DLD1 (cell line): ENCODE data around the gene SLC5A3.

Experiments
- in situ Hi-C: cut with HindIII; loops from 2 replicates; pipeline ENCODE4 v1.10.0; 2017; ENCODE audit warnings: low sequenced_read_pairs

Gene SLC5A3

GRCh38 chr21:34065027-34065426 lies 8.4 kb upstream of the SLC5A3 start:
- in situ Hi-C loops = no loop called here

DNA sequence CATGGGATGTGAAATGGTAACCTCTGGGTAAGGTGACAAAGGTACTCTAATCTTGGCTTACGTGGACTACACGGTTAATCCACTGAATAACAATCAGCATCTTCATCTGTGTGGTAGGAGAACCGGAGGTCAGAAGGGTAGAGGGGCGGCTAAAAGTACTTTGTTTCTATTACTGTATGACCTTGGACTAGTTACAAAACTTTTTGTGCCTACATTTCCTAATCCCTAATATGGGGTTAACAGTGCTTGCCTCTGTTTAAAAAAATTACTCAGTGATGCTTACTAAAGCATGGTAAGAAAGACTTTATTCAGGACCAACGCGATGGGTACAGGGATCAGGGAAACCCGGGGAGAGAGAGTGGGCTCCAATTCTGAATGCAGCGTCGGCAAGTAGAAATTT lies 1.7 kb upstream of the SLC5A3 start:
- in situ Hi-C loops = no loop called here

GRCh38 chr21:34072145-34073031 lies 990 bp upstream of the SLC5A3 start:
- in situ Hi-C loops = no loop called here

DNA sequence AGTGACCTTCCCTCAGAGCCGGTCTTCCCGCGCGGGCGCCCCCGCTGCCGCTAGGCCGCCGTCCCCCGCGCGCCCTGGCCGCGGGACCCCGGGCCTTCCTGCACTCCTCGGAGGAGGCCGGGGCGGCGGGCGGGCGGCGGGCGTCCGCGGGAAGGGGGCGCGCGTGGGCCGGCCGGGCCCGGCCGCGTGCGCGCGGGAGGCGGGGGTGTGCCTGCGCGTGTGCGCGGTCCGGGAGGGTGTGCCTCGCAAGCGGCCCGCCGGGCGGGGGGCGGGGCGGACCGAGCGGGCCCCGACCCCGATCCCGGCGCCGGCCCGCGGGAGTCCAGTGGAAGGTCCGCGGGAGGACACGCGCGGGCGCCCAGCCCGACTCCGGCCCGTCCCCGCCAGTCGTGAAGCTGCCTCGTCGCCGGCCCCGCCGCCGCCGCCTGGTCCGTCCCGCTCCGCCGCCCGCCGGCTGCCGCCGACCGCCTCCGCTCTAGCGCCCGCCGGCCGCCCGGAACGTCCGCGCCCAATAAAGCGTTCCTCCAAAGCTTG lies 438 bp downstream of the SLC5A3 start:
- in situ Hi-C loops = no loop called here

DNA sequence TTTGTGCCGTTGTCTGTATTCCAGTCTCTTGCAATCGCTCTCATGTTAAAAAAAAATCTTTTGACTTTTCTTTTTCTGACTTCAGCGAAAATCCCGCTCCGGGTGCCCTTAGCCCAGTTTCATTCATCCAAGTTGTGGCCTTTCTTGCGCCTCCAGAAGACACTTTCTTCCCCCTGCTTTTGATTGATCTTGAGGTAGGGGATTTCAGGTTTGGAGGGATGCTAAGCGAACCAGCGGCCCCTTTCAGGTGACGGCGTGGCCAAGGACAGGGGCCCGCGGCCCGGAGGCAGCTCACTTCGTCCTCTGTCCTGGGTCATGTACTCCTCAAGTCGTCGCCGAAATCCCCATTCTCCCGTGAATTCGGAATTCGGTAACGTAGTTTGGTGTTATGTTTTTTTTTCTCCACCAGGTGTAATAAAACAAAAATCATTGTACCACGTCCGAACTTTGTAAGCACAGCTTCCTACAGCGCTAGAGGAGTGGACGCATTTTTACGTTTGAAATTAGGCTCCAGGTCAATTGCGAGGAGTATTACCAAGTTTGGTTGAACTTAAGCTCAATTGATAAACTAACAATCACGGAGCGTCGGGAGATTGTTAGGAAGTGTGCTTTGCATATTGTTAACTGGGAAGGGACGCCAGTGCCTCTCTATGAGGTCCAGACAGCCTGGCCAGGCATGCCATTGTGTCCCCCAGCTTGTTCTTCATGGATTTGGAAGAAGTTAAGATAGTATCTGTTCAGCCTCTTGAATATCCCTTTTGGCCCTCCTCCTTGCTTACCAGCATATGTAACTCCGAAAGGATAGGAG lies 1.1 kb downstream of the SLC5A3 start:
- in situ Hi-C loops = no loop called here

DNA sequence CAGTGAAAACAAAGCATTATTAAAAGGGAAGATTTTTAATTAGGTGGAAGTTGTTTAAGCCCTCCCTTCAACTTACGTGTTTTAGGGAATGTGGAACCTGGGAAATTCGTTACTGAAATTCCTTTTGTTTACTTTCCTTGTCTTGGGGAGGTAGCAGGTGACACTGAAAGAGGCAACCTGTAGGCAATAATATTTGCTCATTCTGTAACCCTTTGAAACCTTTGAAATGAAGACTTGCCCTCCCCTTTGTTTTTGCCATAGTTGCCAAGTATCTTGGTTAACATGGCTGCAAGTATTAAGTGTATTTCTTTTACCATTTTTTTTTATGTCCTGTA lies 1.7 kb downstream of the SLC5A3 start:
- in situ Hi-C loops = no loop called here

GRCh38 chr21:34075760-34076660 lies 2.6 kb downstream of the SLC5A3 start:
- in situ Hi-C loops = no loop called here

- in situ Hi-C loops = no loop called here
Measured at GRCh38 chr21:34076835-34077234, 3.5 kb downstream of the SLC5A3 start.

DNA sequence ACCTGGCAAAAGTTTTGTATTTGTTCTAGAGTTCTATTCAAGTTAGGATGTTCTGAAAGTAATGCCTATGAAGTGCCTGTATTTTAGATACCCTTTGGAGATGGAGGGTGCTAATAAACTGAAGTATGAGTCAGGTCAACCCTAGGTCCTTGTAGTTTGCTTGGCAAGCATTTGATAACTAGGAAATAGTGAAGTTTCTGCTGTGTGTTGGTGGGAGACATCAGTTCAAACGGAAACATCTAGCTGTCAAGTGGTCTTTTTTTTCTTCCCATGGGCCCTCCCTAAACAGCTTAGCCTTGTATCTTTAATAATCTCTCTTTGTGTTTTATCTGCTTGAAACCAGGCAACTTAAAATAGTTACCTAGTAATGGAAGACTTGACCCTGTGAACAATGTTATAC lies 4.5 kb downstream of the SLC5A3 start:
- in situ Hi-C loops = no loop called here

GRCh38 chr21:34078915-34079314 lies 5.5 kb downstream of the SLC5A3 start:
- in situ Hi-C loops = no loop called here

DNA sequence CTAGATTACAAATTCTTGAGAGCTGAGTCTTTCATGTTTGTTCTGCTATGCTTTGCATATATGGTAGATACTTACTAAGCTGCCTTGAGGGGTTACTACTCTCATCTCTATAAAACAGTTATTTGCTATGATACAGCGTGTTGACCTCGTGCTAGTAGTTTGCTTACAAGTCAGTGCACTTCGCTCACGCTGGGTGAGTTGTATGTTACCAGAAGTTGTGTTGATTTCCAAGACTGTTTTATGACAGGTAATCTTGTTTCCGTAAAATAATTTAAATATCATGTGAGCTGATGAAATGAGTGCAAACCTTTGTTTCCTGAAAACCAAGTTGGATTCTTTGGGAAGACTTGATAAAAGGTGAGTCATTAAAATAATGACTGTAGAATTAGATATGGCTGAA lies 7.3 kb downstream of the SLC5A3 start:
- in situ Hi-C loops = no loop called here

GRCh38 chr21:34082769-34083168 lies 9.4 kb downstream of the SLC5A3 start:
- in situ Hi-C loops = no loop called here

- in situ Hi-C loops = no loop called here
Measured at GRCh38 chr21:34083357-34083756, 10.0 kb downstream of the SLC5A3 start.

GRCh38 chr21:34085129-34085528 lies 11.8 kb downstream of the SLC5A3 start:
- in situ Hi-C loops = no loop called here

DNA sequence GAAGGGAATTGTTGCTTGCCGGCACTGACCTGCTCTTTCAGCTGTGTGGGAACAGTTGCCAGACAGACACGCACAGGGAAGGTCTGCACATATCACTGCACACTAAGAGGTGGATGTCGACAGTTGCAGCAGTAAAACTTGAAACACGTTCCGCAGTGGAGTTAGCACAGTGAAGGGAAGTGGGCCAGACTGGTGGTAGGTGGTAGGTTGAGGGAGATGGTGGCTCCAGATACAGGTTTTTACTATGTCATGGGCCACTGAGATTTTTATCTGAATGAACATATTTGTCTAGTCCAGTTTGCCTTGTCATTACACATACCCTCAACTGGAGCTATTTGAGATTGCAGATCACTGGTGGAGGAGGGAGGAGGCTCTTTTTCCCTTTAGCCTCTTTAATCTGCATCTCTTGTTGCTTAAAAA lies 13.5 kb downstream of the SLC5A3 start:
- in situ Hi-C loops = no loop called here

- in situ Hi-C loops = no loop called here
Measured at GRCh38 chr21:34088752-34089151, 15.4 kb downstream of the SLC5A3 start.

- in situ Hi-C loops = no loop called here
Measured at GRCh38 chr21:34091032-34091431, 17.7 kb downstream of the SLC5A3 start.

DNA sequence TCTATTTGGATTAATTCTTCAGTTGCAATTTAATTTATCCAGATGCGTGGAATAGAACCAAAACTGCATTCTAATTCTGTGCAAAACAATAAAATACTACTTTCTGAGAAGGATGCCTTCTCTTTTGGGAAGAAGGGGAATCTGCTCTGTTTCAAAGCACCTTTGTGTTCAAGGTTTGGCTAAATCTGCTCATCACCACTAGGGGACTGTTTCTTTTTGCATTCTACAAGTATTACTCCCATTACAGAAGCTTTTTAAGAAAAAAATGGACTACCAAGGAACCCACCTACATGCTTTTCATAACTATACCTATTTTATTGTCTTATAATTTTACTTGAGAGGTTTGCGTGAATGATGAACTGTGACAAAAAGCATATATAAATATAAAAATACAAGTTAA lies 18.2 kb downstream of the SLC5A3 start:
- in situ Hi-C loops = no loop called here

- in situ Hi-C loops = no loop called here
Measured at GRCh38 chr21:34092262-34092921, 19.0 kb downstream of the SLC5A3 start.

- in situ Hi-C loops = no loop called here
Measured at GRCh38 chr21:34093083-34093482, 19.7 kb downstream of the SLC5A3 start.
